Purkinje cell (primary cell): Measurements from ENCODE around the gene DNAJC13. TPM values are rescaled to one million over a fixed set of nuclear protein-coding genes. Genes with fewer than 3 reads are reported as not detected.

Source experiments
- polyA plus RNA-seq: library from polyadenylated mRNA; unstranded; fragments of >200 nt; fragmentation: Nextera tagmentation; gene quantifications from 2 replicates; pipeline ENCODE4 v1.2.1, GENCODE V29; 2014

DNAJC13 gene, protein sequence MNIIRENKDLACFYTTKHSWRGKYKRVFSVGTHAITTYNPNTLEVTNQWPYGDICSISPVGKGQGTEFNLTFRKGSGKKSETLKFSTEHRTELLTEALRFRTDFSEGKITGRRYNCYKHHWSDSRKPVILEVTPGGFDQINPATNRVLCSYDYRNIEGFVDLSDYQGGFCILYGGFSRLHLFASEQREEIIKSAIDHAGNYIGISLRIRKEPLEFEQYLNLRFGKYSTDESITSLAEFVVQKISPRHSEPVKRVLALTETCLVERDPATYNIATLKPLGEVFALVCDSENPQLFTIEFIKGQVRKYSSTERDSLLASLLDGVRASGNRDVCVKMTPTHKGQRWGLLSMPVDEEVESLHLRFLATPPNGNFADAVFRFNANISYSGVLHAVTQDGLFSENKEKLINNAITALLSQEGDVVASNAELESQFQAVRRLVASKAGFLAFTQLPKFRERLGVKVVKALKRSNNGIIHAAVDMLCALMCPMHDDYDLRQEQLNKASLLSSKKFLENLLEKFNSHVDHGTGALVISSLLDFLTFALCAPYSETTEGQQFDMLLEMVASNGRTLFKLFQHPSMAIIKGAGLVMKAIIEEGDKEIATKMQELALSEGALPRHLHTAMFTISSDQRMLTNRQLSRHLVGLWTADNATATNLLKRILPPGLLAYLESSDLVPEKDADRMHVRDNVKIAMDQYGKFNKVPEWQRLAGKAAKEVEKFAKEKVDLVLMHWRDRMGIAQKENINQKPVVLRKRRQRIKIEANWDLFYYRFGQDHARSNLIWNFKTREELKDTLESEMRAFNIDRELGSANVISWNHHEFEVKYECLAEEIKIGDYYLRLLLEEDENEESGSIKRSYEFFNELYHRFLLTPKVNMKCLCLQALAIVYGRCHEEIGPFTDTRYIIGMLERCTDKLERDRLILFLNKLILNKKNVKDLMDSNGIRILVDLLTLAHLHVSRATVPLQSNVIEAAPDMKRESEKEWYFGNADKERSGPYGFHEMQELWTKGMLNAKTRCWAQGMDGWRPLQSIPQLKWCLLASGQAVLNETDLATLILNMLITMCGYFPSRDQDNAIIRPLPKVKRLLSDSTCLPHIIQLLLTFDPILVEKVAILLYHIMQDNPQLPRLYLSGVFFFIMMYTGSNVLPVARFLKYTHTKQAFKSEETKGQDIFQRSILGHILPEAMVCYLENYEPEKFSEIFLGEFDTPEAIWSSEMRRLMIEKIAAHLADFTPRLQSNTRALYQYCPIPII (N-terminal part only)
- polyA plus RNA-seq = 6.5 and 17.2 TPM in 2 replicates

DNA sequence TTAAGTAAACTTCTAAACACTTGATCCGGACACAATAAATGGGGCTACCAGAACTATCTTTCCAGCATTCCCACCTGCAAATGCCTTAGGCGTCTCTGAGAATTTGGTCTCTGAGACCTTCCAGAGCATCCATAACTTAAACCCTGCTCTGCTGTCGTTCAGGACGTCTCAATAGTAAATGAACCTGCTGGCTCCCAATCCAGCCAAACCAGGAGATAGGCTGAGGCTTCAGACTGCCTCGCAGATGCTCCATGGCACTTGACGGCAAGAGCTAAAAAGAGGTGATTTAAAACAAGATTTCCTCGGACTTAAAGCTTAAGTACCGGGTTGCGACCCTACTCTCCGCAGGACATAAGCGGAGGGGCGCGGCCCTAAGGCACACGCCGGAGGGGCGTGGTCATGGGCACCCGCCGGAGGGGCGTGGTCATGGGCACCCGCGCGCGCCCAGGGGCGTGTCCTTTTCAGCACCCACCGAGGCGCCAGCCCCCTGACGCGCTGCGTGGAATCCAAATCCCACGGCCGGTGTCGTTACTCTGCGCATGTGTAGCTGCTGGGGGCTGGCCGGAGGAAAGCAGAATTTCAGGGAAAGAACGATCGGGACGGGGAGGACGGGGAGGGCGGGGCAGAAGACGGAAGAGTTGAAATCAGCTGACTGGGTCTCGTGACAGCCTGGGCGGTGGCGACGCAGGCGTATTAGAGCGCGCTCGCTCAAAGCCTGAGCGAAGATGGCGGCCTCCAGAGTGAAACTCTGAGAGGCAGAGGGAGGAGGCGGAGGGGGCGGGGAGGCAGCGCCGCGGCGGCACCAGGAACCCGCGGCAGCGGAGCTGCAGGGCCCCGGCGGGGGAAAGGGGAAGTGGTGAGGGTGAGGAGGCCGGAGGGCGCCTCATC is at the start of gene DNAJC13:
DNAJC13 (plus strand) TSS at position 696 of the 888 bp plus-strand sequence. CDS start 17,049 bp downstream, outside the sequence.

Other genes with a start within 250 kb of the DNAJC13 start
- not detected in 2 replicates for gene ACP3, start 100.1 kb upstream of the DNAJC13 start, polyA plus RNA-seq
- gene ACKR4, start 179.8 kb downstream of the DNAJC13 start, polyA plus RNA-seq = not detected in 2 replicates
- 2.2 and 4.2 TPM in 2 replicates for gene ACAD11, start 242.3 kb downstream of the DNAJC13 start, polyA plus RNA-seq
- 13.7 and 24.8 TPM in 2 replicates for gene UBA5, start 242.8 kb downstream of the DNAJC13 start, polyA plus RNA-seq